ENCODE measurements around the gene NBPF4. TPM values are rescaled to one million over a fixed set of nuclear protein-coding genes. Genes with fewer than 3 reads are reported as not detected.
"Not testable (repeated sequence)": the region's sequence is repeated elsewhere in the genome, so short reads cannot be mapped to it uniquely, and the experiment has no call there.

The NBPF4 gene
- total RNA-seq, 5 donors from 2014 or later (not counting 1 experiment from before 2014, with no cell fraction given): 0.13 TPM; not detected in 4

DNA sequence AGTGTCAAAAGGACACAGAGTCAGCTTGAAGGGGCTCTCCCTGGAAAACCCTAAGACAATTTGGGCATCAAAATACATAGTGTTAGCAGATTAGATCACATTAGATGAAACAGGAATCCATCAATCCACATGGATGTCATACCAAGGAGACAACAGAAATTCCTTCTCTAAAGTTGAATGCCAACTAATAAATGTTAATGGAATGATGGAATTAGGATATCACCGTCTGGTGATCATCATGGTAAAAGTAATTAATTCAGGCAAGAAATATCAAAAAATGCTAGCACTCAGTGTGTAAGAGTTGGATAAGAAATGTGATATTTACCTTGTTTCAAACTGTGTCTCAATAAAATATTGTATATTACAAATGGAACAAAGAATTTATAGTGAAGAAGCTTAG, 32.9 kb downstream of the NBPF4 start:
- no peak overlapping the region for H3K27ac Mint-ChIP-seq
- peaks cover 7 to 10% (median 9%) of the 10 kb centered on the region in 3 donors for H3K4me1 Mint-ChIP-seq
- Histone ChIP-seq H3K27ac (ENCODE audit: low read length) (no peak overlapping the region), H3K27me3 (replicated peaks in 1 of 2; ENCODE audit: control insufficient read depth in 2 of 2, extremely low read depth in 1 of 2, insufficient read depth in 2 of 2, low read length in 1 of 2) (peaks cover 0 to 12% of the 10 kb centered on the region in 2 experiments), H3K9me3 (no peaks in the 10 kb centered on the region), H3K4me3 (ENCODE audit: control insufficient read depth in 1 of 2, extremely low read depth in 1 of 2, low read length in 1 of 2) (no peak overlapping the region), H3K4me1 (ENCODE audit: control insufficient read depth in 1 of 2, extremely low read depth in 1 of 2, insufficient read depth in 2 of 2, low read length in 2 of 2) (peaks cover 0 to 4% of the 10 kb centered on the region in 2 experiments), H3K36me3 (ENCODE audit: control insufficient read depth in 2 of 2, extremely low read depth in 1 of 2, insufficient read depth in 1 of 2, low read length in 1 of 2) (no peaks in the 10 kb centered on the region)
- no peak for ATAC-seq (replicated peaks in 1 of 4)
- peaks cover 28 to 34% of the 10 kb centered on the region in 2 donors for H3K27me3 Mint-ChIP-seq
- no peak for DNase-seq
- no CpG with 5 or more reads among the region's 1 CpG for WGBS (ENCODE audit: insufficient coverage)
- H3K9me3 Mint-ChIP-seq: no peaks in the 10 kb centered on the region
- no peaks in the 10 kb centered on the region for H3K36me3 Mint-ChIP-seq
- POLR2A ChIA-PET: no interaction called here
- CTCF ChIA-PET: no interaction called here
- no peak overlapping the region for H3K4me3 Mint-ChIP-seq

DNA sequence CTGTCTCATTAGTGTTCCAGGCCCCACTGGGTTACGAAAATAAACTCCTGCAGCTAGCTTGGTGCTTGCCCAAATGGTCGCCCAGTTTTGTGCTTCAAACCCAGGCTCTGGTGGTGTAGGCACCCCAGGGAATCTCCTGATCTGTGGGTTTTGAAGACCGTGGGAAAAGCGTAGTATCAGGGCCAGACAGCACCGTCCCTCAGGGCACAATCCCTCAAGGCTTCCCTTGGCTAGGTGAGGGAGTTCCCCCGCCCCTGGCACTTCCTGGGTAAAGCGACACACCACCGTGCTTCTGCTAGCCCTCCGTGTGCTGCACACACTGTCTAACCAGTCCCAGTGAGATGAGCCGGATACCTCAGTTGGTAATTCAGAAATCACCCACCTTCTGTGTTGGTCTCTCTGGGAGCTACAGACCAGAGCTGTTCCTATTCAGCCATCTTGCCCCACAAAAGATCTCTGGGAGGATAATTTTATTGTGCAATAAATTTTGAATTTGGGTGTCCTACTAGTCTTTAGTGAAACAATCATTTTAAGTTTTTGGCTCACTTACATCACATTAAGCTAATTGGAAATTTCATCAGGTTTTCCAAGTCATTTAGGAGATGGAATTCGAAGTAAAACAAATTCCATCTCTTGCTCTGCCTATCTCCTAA, 34.3 kb downstream of the NBPF4 start:
- Mint-ChIP-seq H3K27me3 (peaks cover 28 to 34% of the 10 kb centered on the region in 2 donors), H3K27ac (no peak overlapping the region), H3K4me3 (no peak overlapping the region)

DNA sequence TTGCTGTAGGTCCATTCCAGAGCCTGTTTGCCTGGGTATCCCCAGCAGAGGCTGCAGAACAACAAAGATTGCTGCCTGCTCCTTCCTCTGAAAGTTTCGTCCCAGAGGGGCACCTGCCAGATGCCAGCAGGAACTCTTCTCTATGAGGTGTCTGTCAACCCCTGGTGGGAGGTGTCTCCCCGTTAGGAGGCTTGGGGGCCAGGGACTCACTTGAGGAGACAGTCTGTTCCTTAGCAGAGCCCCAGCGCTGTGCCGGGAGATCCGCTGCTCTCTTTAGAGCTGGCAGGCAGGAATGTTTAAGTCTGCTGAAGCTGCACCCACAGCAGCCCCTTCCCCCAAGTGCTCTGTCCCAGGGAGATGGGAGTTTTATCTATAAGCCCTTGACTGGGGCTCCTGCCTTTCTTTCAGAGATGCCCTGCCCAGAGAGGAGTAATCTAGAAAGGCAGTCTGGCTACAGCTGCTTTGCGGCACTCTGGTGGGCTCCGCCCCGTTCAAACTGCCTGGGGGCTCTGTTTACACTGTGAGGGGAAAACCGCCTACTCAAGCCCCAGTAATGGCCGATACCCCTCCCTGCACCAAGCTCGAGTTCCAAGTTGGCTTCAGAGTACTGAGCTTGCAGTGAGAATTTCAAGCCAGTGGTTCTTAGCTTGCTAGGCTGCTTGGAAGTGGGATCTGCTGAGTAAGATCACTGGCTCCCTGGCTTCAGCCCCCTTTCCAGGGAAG, 35.0 kb downstream of the NBPF4 start:
- ChIA-PET POLR2A (no interaction called here), CTCF (no interaction called here)
- Mint-ChIP-seq H3K27ac (no peak overlapping the region), H3K4me1 (peaks cover 7 to 14% (median 9%) of the 10 kb centered on the region in 3 donors), H3K9me3 (peaks cover 0 to 4% (median 0%) of the 10 kb centered on the region in 3 donors), H3K4me3 (no peak overlapping the region), H3K27me3 (peaks cover 28 to 34% of the 10 kb centered on the region in 2 donors), H3K36me3 (no peaks in the 10 kb centered on the region)
- H3K4me1 ChIP-seq (ENCODE audit: control insufficient read depth in 1 of 2, extremely low read depth in 1 of 2, insufficient read depth in 2 of 2, low read length in 2 of 2): peaks cover 0 to 4% of the 10 kb centered on the region in 2 experiments
- H3K36me3 ChIP-seq (ENCODE audit: control insufficient read depth in 2 of 2, extremely low read depth in 1 of 2, insufficient read depth in 1 of 2, low read length in 1 of 2): no peaks in the 10 kb centered on the region
- 100% methylated on average over 1 of the region's 11 CpGs for WGBS (ENCODE audit: insufficient coverage)
- no peak overlapping the region for H3K27ac ChIP-seq (ENCODE audit: low read length)
- ATAC-seq (replicated peaks in 1 of 4) (no peak), DNase-seq (no peak)
- peaks cover 0 to 12% of the 10 kb centered on the region in 2 experiments for H3K27me3 ChIP-seq (replicated peaks in 1 of 2; ENCODE audit: control insufficient read depth in 2 of 2, extremely low read depth in 1 of 2, insufficient read depth in 2 of 2, low read length in 1 of 2)
- no peaks in the 10 kb centered on the region for H3K9me3 ChIP-seq
- H3K4me3 ChIP-seq (ENCODE audit: control insufficient read depth in 1 of 2, extremely low read depth in 1 of 2, low read length in 1 of 2): no peak overlapping the region

More for the DNA sequence above, 34.3 kb downstream of the NBPF4 start:
- H3K9me3 Mint-ChIP-seq: no peaks in the 10 kb centered on the region
- peak in 5 of 35 experiments; percentile 1 to 24 (median 4) for DNase-seq
- H3K27ac ChIP-seq (ENCODE audit: low read length): no peak overlapping the region
- peak in 3 of 4 experiments; percentile 49 to 61 (median 52) for ATAC-seq (replicated peaks in 1 of 4)
- no peaks in the 10 kb centered on the region for H3K36me3 ChIP-seq (ENCODE audit: control insufficient read depth in 2 of 2, extremely low read depth in 1 of 2, insufficient read depth in 1 of 2, low read length in 1 of 2)
- H3K4me3 ChIP-seq (ENCODE audit: control insufficient read depth in 1 of 2, extremely low read depth in 1 of 2, low read length in 1 of 2): no peak overlapping the region
- H3K4me1 Mint-ChIP-seq: peaks cover 7 to 10% (median 9%) of the 10 kb centered on the region in 3 donors
- H3K36me3 Mint-ChIP-seq: no peaks in the 10 kb centered on the region
- H3K9me3 ChIP-seq: no peaks in the 10 kb centered on the region
- H3K4me1 ChIP-seq (ENCODE audit: control insufficient read depth in 1 of 2, extremely low read depth in 1 of 2, insufficient read depth in 2 of 2, low read length in 2 of 2): peaks cover 0 to 4% of the 10 kb centered on the region in 2 experiments
- POLR2A ChIA-PET: no interaction called here
- peaks cover 0 to 12% of the 10 kb centered on the region in 2 experiments for H3K27me3 ChIP-seq (replicated peaks in 1 of 2; ENCODE audit: control insufficient read depth in 2 of 2, extremely low read depth in 1 of 2, insufficient read depth in 2 of 2, low read length in 1 of 2)
- CTCF ChIA-PET: interaction anchor here in 1 of 2 donors (0.5 kb wide), 1 partner anchor 1991 kb away, joined by 3 read pairs; no protein-coding TSS in a partner anchor
- 52% methylated on average over 7 of the region's 11 CpGs for WGBS (ENCODE audit: insufficient coverage)

DNA sequence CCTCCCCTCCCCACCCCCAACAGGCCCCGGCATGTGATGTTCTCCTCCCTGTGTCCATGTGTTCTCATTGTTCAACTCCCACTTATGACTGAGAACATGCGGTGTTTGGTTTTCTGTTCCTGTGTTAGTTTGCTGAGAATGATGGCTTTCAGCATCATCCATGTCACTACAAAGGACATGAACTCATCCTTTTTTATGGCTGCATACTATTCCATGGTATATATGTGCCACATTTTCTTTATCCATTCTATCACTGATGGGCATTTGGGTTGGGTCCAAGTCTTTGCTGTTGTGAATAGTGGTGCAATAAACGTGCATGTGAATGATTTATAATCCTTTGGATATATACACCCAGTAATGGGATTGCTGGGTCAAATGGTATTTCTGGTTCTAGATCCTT, 40.3 kb downstream of the NBPF4 start:
- H3K4me3 Mint-ChIP-seq: not testable (repeated sequence)

DNA sequence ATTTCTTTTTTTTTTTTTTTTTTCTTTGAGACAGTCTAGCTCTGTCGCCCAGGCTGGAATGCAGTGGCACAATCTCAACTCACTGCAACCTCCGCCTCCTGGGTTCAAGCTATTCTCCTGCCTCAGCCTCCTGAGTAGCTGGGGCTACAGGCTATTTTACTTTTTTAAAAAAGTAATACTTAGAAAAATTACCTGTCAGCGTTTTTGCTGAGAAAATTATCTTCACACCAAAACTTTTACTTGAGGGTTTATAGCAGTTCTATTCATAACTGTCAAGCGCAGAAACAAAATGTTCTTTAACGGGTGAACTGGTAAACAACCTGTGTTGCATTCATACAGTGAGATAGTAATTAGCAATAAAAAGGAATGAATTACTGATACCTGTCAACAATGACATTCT, 42.2 kb downstream of the NBPF4 start:
- H3K9me3 ChIP-seq: no peaks in the 10 kb centered on the region
- WGBS (ENCODE audit: insufficient coverage): no CpG with 5 or more reads among the region's 5 CpGs
- Mint-ChIP-seq H3K4me3 (peak overlapping the region in 1 of 3 donors; percentile 88), H3K4me1 (peaks cover 35 to 39% (median 37%) of the 10 kb centered on the region in 3 donors), H3K9me3 (peaks cover 0 to 5% (median 0%) of the 10 kb centered on the region in 3 donors), H3K27me3 (peaks cover 6 to 8% of the 10 kb centered on the region in 2 donors), H3K36me3 (peaks cover 11% of the 10 kb centered on the region), H3K27ac (no peak overlapping the region)
- DNase-seq (no peak), ATAC-seq (replicated peaks in 1 of 4) (no peak)
- H3K36me3 ChIP-seq (ENCODE audit: control insufficient read depth in 2 of 2, extremely low read depth in 1 of 2, insufficient read depth in 1 of 2, low read length in 1 of 2): no peaks in the 10 kb centered on the region
- ChIA-PET POLR2A (no interaction called here), CTCF (no interaction called here)
- H3K4me3 ChIP-seq (ENCODE audit: control insufficient read depth in 1 of 2, extremely low read depth in 1 of 2, low read length in 1 of 2): no peak overlapping the region
- peaks cover 4 to 13% of the 10 kb centered on the region in 2 experiments for H3K4me1 ChIP-seq (ENCODE audit: control insufficient read depth in 1 of 2, extremely low read depth in 1 of 2, insufficient read depth in 2 of 2, low read length in 2 of 2)
- no peak overlapping the region for H3K27ac ChIP-seq (ENCODE audit: low read length)
- H3K27me3 ChIP-seq (replicated peaks in 1 of 2; ENCODE audit: control insufficient read depth in 2 of 2, extremely low read depth in 1 of 2, insufficient read depth in 2 of 2, low read length in 1 of 2): no peaks in the 10 kb centered on the region

More for the DNA sequence above, 40.3 kb downstream of the NBPF4 start:
- H3K36me3 ChIP-seq (ENCODE audit: control insufficient read depth in 2 of 2, extremely low read depth in 1 of 2, insufficient read depth in 1 of 2, low read length in 1 of 2); H3K9me3 Mint-ChIP-seq; H3K4me3 ChIP-seq (ENCODE audit: control insufficient read depth in 1 of 2, extremely low read depth in 1 of 2, low read length in 1 of 2); DNase-seq; POLR2A ChIA-PET; H3K9me3 ChIP-seq; H3K27me3 ChIP-seq (replicated peaks in 1 of 2; ENCODE audit: control insufficient read depth in 2 of 2, extremely low read depth in 1 of 2, insufficient read depth in 2 of 2, low read length in 1 of 2); H3K36me3 Mint-ChIP-seq; H3K27ac Mint-ChIP-seq; ATAC-seq (replicated peaks in 1 of 4); H3K27ac ChIP-seq (ENCODE audit: low read length): not testable (repeated sequence)
- peaks cover 4 to 13% of the 10 kb centered on the region in 2 experiments for H3K4me1 ChIP-seq (ENCODE audit: control insufficient read depth in 1 of 2, extremely low read depth in 1 of 2, insufficient read depth in 2 of 2, low read length in 2 of 2)
- CTCF ChIA-PET: interaction anchor here (0.6 to 0.7 kb wide), 2 partner anchors 80 to 426 kb away, joined by 3 read pairs; no protein-coding TSS in a partner anchor
- no CpG with 5 or more reads among the region's 3 CpGs for WGBS (ENCODE audit: insufficient coverage)
- Mint-ChIP-seq H3K4me1 (peaks cover 19 to 23% (median 22%) of the 10 kb centered on the region in 3 donors), H3K27me3 (peaks cover 13 to 18% of the 10 kb centered on the region in 2 donors)

DNA sequence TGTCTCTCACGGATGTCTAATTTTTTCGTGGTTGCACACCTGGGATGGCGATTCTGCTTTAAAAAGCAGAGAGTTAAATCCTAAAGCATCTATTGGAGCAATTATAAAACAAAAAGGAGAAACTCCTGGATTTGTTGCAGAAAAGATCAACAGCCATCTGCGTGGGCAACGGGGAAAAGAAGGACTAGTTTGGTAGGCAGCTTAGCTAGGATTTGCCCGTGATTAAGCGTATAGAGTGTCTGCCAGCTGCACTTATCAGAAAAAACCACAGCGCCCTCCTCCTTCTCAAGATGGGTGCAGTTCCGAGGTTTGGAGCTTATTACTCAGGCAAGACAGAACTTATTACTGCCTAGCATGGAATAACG, 43.2 kb downstream of the NBPF4 start:
- Mint-ChIP-seq H3K27me3 (no peaks in the 10 kb centered on the region), H3K36me3 (peaks cover 18% of the 10 kb centered on the region), H3K27ac (peak overlapping the region; percentile 86 to 93), H3K4me3 (peak overlapping the region; percentile 88 to 89 (median 89)), H3K4me1 (peaks cover 37 to 43% (median 38%) of the 10 kb centered on the region in 3 donors), H3K9me3 (peaks cover 0 to 5% (median 0%) of the 10 kb centered on the region in 3 donors)
- Histone ChIP-seq H3K36me3 (ENCODE audit: control insufficient read depth in 2 of 2, extremely low read depth in 1 of 2, insufficient read depth in 1 of 2, low read length in 1 of 2) (no peaks in the 10 kb centered on the region), H3K4me1 (ENCODE audit: control insufficient read depth in 1 of 2, extremely low read depth in 1 of 2, insufficient read depth in 2 of 2, low read length in 2 of 2) (peaks cover 4 to 13% of the 10 kb centered on the region in 2 experiments), H3K9me3 (no peaks in the 10 kb centered on the region), H3K4me3 (ENCODE audit: control insufficient read depth in 1 of 2, extremely low read depth in 1 of 2, low read length in 1 of 2) (peak overlapping the region; percentile 77 to 94), H3K27ac (ENCODE audit: low read length) (peak overlapping the region; percentile 84), H3K27me3 (replicated peaks in 1 of 2; ENCODE audit: control insufficient read depth in 2 of 2, extremely low read depth in 1 of 2, insufficient read depth in 2 of 2, low read length in 1 of 2) (no peaks in the 10 kb centered on the region)
- ChIA-PET CTCF (interaction anchor here in 1 of 2 donors (0.8 to 1.6 kb wide), 5 partner anchors 360 to 697 kb away, joined by 3 to 9 read pairs (median 5); partner anchors contain the start of genes EEIG2 and PRPF38B), POLR2A (interaction anchor here in 1 of 2 donors (0.5 to 0.9 kb wide), 2 partner anchors 491 to 500 kb away, joined by 3 to 6 read pairs; partner anchors contain the start of gene PRPF38B)
- peak in 31 of 35 experiments; percentile 8 to 71 (median 26) for DNase-seq
- peak; percentile 62 to 72 (median 66) for ATAC-seq (replicated peaks in 1 of 4)
- WGBS (ENCODE audit: insufficient coverage): 0% methylated on average over 3 of the region's 10 CpGs
